22Rv1 (cell line): ENCODE measurements around the gene COL4A2.

Experiments used
- ZFX ChIP-seq: fragments of 450-650 bp; IDR thresholded peaks from 2 replicates; pipeline ENCODE4 v1.6.1; 2017; ENCODE audit warnings: antibody characterized with exemption, borderline replicate concordance
- TF ChIP-seq, protein P1 (sequence below): fragments of 450-650 bp; IDR thresholded peaks from 2 replicates; pipeline ENCODE4 v1.5.1; 2017; ENCODE audit warnings: mild to moderate bottlenecking

GRCh38 chr13:110520431-110521295, 213.6 kb downstream of the COL4A2 start:
- TF ChIP-seq, protein P1, sequence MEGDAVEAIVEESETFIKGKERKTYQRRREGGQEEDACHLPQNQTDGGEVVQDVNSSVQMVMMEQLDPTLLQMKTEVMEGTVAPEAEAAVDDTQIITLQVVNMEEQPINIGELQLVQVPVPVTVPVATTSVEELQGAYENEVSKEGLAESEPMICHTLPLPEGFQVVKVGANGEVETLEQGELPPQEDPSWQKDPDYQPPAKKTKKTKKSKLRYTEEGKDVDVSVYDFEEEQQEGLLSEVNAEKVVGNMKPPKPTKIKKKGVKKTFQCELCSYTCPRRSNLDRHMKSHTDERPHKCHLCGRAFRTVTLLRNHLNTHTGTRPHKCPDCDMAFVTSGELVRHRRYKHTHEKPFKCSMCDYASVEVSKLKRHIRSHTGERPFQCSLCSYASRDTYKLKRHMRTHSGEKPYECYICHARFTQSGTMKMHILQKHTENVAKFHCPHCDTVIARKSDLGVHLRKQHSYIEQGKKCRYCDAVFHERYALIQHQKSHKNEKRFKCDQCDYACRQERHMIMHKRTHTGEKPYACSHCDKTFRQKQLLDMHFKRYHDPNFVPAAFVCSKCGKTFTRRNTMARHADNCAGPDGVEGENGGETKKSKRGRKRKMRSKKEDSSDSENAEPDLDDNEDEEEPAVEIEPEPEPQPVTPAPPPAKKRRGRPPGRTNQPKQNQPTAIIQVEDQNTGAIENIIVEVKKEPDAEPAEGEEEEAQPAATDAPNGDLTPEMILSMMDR = no peak
- no peak for TF ChIP-seq ZFX
